ENCODE measurements around the gene TRAF3IP3. TPM values are rescaled to one million over a fixed set of nuclear protein-coding genes. Genes with fewer than 3 reads are reported as not detected.

Gene TRAF3IP3
- polyA plus RNA-seq, 2 of the 4 experiments (the other 2 are of a cell fraction), result not detected

DNA sequence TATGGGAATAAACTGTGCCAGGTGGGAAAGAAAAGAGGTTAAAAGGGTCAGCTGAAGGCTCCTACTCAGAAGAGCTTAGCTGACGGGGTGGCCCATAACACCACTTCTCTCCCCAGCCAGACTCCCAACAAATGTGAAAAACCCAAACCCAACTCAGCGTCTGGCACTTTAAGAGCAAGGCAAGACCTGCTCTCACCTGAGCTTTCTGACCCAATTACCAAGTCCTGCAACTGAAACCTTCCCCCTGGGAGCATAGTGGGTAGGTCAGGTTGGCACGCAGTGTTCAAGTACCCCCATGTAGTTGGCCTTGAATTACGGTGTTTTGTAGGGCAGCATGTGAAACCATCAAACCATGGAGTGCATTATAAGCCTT lies 46.9 kb downstream of the TRAF3IP3 start:
- no peaks in the 10 kb centered on the region for H3K9me3 ChIP-seq
- H3K4me3 ChIP-seq, result no peak overlapping the region
- TF ChIP-seq JUN (IDR thresholded peaks at IDR 0.05), result no peak
- TF ChIP-seq HOXB13 (CRISPR knock-in tag; IDR thresholded peaks at IDR 0.05; ENCODE audit: low read depth), result no peak
- TF ChIP-seq, protein P1, sequence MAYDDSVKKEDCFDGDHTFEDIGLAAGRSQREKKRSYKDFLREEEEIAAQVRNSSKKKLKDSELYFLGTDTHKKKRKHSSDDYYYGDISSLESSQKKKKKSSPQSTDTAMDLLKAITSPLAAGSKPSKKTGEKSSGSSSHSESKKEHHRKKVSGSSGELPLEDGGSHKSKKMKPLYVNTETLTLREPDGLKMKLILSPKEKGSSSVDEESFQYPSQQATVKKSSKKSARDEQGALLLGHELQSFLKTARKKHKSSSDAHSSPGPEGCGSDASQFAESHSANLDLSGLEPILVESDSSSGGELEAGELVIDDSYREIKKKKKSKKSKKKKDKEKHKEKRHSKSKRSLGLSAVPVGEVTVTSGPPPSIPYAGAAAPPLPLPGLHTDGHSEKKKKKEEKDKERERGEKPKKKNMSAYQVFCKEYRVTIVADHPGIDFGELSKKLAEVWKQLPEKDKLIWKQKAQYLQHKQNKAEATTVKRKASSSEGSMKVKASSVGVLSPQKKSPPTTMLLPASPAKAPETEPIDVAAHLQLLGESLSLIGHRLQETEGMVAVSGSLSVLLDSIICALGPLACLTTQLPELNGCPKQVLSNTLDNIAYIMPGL (CRISPR knock-in tag; IDR thresholded peaks at IDR 0.05; ENCODE audit: borderline replicate concordance), result no peak
- no peak for TF ChIP-seq SMC3 (IDR thresholded peaks at IDR 0.05)
- no peak for TF ChIP-seq ZNF302 (CRISPR knock-in tag; IDR thresholded peaks at IDR 0.05)
- TF ChIP-seq PHF8 (IDR thresholded peaks at IDR 0.05; ENCODE audit: borderline replicate concordance, low read depth), result no peak
- no peak for TF ChIP-seq ZSCAN20 (CRISPR knock-in tag; IDR thresholded peaks at IDR 0.05)
- no peak for TF ChIP-seq HES2 (IDR thresholded peaks at IDR 0.05)
- TF ChIP-seq TFCP2L1 (CRISPR knock-in tag; IDR thresholded peaks at IDR 0.05), result no peak
- TF ChIP-seq MAZ (IDR thresholded peaks at IDR 0.05; ENCODE audit: borderline replicate concordance, low read depth, low read length), result no peak
- no peak for TF ChIP-seq FOXS1 (CRISPR knock-in tag; IDR thresholded peaks at IDR 0.05)
- no peak for TF ChIP-seq EHF (CRISPR knock-in tag; IDR thresholded peaks at IDR 0.05)
- TF ChIP-seq NFE2L2 (conservative IDR thresholded peaks at IDR 0.05; ENCODE audit: low read length), result no peak
- no peak for TF ChIP-seq POLR2A (IDR thresholded peaks at IDR 0.05; ENCODE audit: low read length)
- TF ChIP-seq FOSL2 (IDR thresholded peaks at IDR 0.05), result no peak
- TF ChIP-seq FOSL2 (CRISPR knock-in tag; IDR thresholded peaks at IDR 0.05), result no peak
- no peak for TF ChIP-seq CHD2 (IDR thresholded peaks at IDR 0.05; ENCODE audit: low read length, partially characterized antibody)
- TF ChIP-seq GATA3 (IDR thresholded peaks at IDR 0.05; ENCODE audit: borderline replicate concordance), result no peak
- TF ChIP-seq, protein P2, sequence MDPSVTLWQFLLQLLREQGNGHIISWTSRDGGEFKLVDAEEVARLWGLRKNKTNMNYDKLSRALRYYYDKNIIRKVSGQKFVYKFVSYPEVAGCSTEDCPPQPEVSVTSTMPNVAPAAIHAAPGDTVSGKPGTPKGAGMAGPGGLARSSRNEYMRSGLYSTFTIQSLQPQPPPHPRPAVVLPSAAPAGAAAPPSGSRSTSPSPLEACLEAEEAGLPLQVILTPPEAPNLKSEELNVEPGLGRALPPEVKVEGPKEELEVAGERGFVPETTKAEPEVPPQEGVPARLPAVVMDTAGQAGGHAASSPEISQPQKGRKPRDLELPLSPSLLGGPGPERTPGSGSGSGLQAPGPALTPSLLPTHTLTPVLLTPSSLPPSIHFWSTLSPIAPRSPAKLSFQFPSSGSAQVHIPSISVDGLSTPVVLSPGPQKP (IDR thresholded peaks at IDR 0.05; ENCODE audit: low read depth, low read length), result no peak
- no peak for TF ChIP-seq RCOR1 (IDR thresholded peaks at IDR 0.05; ENCODE audit: low read depth, low read length)
- CTCF ChIA-PET, result interaction anchor here (2.0 kb wide), 1 partner anchor 21 kb away, joined by 12 read pairs; no protein-coding TSS in a partner anchor
- FAIRE-seq (no peak), ATAC-seq (no peak), DNase-seq (ENCODE audit: low read depth in 1 of 2, low spot score in 1 of 2) (no peak)
- POLR2A ChIA-PET, result no interaction called here
- H3K4me2 ChIP-seq, result no peak overlapping the region
- H3K4me1 ChIP-seq, result peaks cover 4% of the 10 kb centered on the region
- H3K27ac ChIP-seq, result no peak overlapping the region
- WGBS (ENCODE audit: missing lambda C conversion rate), result 36% methylated on average over 4 of the region's 4 CpGs

DNA sequence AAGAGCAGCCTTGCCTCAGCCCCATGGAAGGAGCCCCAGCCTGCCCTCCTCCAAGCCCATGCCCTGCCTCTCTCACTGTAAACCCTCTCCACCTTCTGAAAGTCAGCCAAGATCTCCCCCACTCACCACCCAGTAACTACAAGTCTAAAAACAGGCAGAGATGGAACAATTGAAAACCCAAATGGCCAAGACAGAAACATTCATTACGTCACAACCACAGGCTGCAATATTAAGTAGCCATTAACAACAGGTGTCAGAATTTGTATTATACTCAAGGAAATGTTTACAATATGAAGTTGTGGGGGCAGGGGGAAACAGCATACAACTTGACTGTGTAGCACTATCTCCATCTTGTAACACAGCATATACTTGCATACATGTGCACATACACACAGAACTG lies 47.7 kb downstream of the TRAF3IP3 start:
- POLR2A ChIA-PET, result no interaction called here
- no peaks in the 10 kb centered on the region for H3K9me3 ChIP-seq
- FAIRE-seq (no peak), ATAC-seq (no peak), DNase-seq (ENCODE audit: low read depth in 1 of 2, low spot score in 1 of 2) (no peak)
- no peak for TF ChIP-seq PHF8 (IDR thresholded peaks at IDR 0.05; ENCODE audit: borderline replicate concordance, low read depth)
- no peak for TF ChIP-seq JUN (IDR thresholded peaks at IDR 0.05)
- no peak for TF ChIP-seq FOSB (CRISPR knock-in tag; IDR thresholded peaks at IDR 0.05)
- TF ChIP-seq ZFP36 (IDR thresholded peaks at IDR 0.05; ENCODE audit: borderline replicate concordance, partially characterized antibody), result no peak
- TF ChIP-seq HEYL (CRISPR knock-in tag; IDR thresholded peaks at IDR 0.05), result no peak
- TF ChIP-seq, protein P1 (CRISPR knock-in tag; IDR thresholded peaks at IDR 0.05; ENCODE audit: borderline replicate concordance), result no peak
- no peak for TF ChIP-seq HDAC2 (IDR thresholded peaks at IDR 0.05)
- TF ChIP-seq TP53 (CRISPR knock-in tag; IDR thresholded peaks at IDR 0.05), result no peak
- TF ChIP-seq, protein P2 (IDR thresholded peaks at IDR 0.05; ENCODE audit: low read depth, low read length), result no peak
- TF ChIP-seq RFX5 (IDR thresholded peaks at IDR 0.05), result no peak
- TF ChIP-seq HOXB5 (CRISPR knock-in tag; IDR thresholded peaks at IDR 0.05), result no peak
- no peak for TF ChIP-seq SMC3 (IDR thresholded peaks at IDR 0.05)
- no peak for TF ChIP-seq NPAS2 (CRISPR knock-in tag; IDR thresholded peaks at IDR 0.05; ENCODE audit: borderline replicate concordance)
- no peak for TF ChIP-seq KDM5A (IDR thresholded peaks at IDR 0.05)
- TF ChIP-seq HES2 (IDR thresholded peaks at IDR 0.05), result no peak
- TF ChIP-seq GATA3 (IDR thresholded peaks at IDR 0.05; ENCODE audit: borderline replicate concordance), result no peak
- TF ChIP-seq, protein P3, sequence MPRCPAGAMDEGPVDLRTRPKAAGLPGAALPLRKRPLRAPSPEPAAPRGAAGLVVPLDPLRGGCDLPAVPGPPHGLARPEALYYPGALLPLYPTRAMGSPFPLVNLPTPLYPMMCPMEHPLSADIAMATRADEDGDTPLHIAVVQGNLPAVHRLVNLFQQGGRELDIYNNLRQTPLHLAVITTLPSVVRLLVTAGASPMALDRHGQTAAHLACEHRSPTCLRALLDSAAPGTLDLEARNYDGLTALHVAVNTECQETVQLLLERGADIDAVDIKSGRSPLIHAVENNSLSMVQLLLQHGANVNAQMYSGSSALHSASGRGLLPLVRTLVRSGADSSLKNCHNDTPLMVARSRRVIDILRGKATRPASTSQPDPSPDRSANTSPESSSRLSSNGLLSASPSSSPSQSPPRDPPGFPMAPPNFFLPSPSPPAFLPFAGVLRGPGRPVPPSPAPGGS (IDR thresholded peaks at IDR 0.05), result no peak
- TF ChIP-seq SREBF2 (IDR thresholded peaks at IDR 0.05), result no peak
- no peak overlapping the region for H3K4me2 ChIP-seq
- CTCF ChIA-PET, result interaction anchor here (2.0 kb wide), 1 partner anchor 20 kb away, joined by 12 read pairs; no protein-coding TSS in a partner anchor
- no peak overlapping the region for H3K27ac ChIP-seq
- no peak overlapping the region for H3K4me3 ChIP-seq
- H3K4me1 ChIP-seq, result peaks cover 10% of the 10 kb centered on the region
- WGBS (ENCODE audit: missing lambda C conversion rate), result 55% methylated on average over 1 of the region's 1 CpG

Data from A549 (cell line).